Loucy (cell line): ENCODE results near the gene TOM1L2.
A peak's percentile ranks its signal among the peaks of the same experiment; 100 is the strongest.

Experiments used
- H2AFZ ChIP-seq: fragments of 200-600 bp; sonication (generic); 2 replicates; pipeline ENCODE4 v1.6.0; 2016; ENCODE audit warnings: antibody characterized with exemption, mild to moderate bottlenecking, low read length, moderate library complexity
- H3F3A ChIP-seq: fragments of 200-600 bp; 2 replicates; pipeline ENCODE4 v1.6.0; 2016; ENCODE audit warnings: antibody characterized with exemption, low read depth, mild to moderate bottlenecking
- H3K27me3 ChIP-seq: fragments of 200-600 bp; sonication (generic); 2 replicates; pipeline ENCODE4 v1.6.1; 2014; ENCODE audit warnings: low read length, mild to moderate bottlenecking; ENCODE audit not compliant: insufficient read depth, poor library complexity, severe bottlenecking
- H3K36me3 ChIP-seq: fragments of 200-600 bp; sonication (generic); 2 replicates; pipeline ENCODE4 v1.6.1; 2016; ENCODE audit warnings: low read length; ENCODE audit not compliant: insufficient read depth
- H3K4me1 ChIP-seq: fragments of 200-600 bp; sonication (generic); 2 replicates; pipeline ENCODE4 v1.5.1; 2014; ENCODE audit warnings: low read length, mild to moderate bottlenecking; ENCODE audit not compliant: insufficient read depth, poor library complexity, severe bottlenecking
- H3K4me2 ChIP-seq: fragments of 200-600 bp; sonication (generic); 2 replicates; pipeline ENCODE4 v1.6.0; 2014; ENCODE audit warnings: antibody characterized with exemption, low read length, low read depth, mild to moderate bottlenecking; ENCODE audit not compliant: poor library complexity, severe bottlenecking
- H3K4me3 ChIP-seq: fragments of 200-600 bp; sonication (generic); 2 replicates; pipeline ENCODE4 v1.5.1; 2014; ENCODE audit warnings: low read length, mild to moderate bottlenecking, mixed read lengths; ENCODE audit not compliant: poor library complexity, severe bottlenecking
- H3K79me2 ChIP-seq: fragments of 200-600 bp; sonication (generic); 2 replicates; pipeline ENCODE4 v1.6.1; 2014; ENCODE audit warnings: low read length; ENCODE audit not compliant: insufficient read depth
- H3K9ac ChIP-seq: fragments of 200-600 bp; sonication (generic); 2 replicates; pipeline ENCODE4 v1.6.0; 2014; ENCODE audit warnings: mild to moderate bottlenecking, low read depth, low read length, moderate library complexity; ENCODE audit not compliant: poor library complexity, severe bottlenecking
- H3K9me2 ChIP-seq: fragments of 200-600 bp; sonication (generic); replicated peaks from 2 replicates; pipeline ENCODE4 v1.6.1; 2016; ENCODE audit warnings: low read depth, low read length, mixed read lengths
- H3K9me3 ChIP-seq: fragments of 200-600 bp; sonication (generic); 2 replicates; pipeline ENCODE4 v1.6.1; 2014; ENCODE audit warnings: mild to moderate bottlenecking, antibody characterized with exemption, low read length, low read depth; ENCODE audit not compliant: insufficient read depth
- H4K20me1 ChIP-seq: fragments of 200-600 bp; sonication (generic); 2 replicates; pipeline ENCODE4 v1.6.0; 2014; ENCODE audit warnings: antibody characterized with exemption, low read length, mild to moderate bottlenecking; ENCODE audit not compliant: insufficient read depth, poor library complexity, severe bottlenecking
- EZH2phosphoT487 ChIP-seq: fragments of 200-600 bp; IDR thresholded peaks from 2 replicates; pipeline ENCODE4 v1.6.1; 2018; ENCODE audit warnings: antibody characterized with exemption, mild to moderate bottlenecking, moderate library complexity, borderline replicate concordance
- TF ChIP-seq, protein P1 (sequence below): fragments of 200-600 bp; sonication (generic); conservative IDR thresholded peaks from 2 replicates; pipeline ENCODE4 v1.5.1; 2014; ENCODE audit warnings: mild to moderate bottlenecking, antibody characterized with exemption, low read length

TOM1L2 gene

DNA sequence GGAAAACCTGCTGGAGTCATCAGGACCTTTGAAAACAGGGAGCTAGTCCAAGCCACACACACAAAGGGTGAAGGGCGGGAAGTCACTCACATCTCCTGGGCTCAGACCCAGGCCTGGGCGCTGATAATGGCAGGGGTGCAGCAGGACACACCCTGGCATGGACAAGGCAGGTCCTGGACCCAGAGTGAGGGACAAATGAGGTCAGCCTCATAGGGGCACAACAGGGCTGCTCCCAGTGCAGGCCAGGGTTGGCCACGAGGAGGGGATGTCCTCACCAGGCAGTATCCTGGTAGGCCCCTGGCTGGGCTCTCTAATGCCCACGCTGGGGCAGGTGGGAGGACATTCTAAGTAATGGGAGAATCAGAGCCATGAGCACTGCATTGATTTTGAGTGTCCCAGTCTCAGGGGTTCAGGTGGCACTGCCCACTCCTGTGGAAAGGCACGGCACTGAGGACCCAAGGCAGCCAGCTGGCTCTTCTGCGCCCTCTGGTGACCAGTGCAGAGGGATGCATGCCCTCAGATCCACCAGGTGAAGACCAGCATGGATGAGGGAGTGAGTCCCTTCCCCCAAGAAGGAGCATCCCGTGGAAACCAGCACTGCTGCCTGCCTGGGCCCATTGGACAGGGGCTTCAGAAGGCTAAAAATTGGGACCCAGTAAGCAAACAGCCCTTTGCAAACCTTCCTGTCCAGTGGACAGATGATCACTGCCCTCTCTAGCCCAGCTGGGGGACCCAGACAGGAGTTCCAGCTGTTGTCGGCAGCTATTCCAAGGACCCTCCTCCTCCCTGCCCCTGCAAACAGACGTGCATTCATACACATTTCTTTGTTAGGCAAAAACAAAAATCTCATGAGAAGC, 112.1 kb downstream of the TOM1L2 start:
- H3F3A ChIP-seq = no peaks in the 10 kb centered on the region
- H3K4me2 ChIP-seq = no peak overlapping the region
- H3K4me1 ChIP-seq = no peaks in the 10 kb centered on the region
- H4K20me1 ChIP-seq = no peaks in the 10 kb centered on the region
- no peaks in the 10 kb centered on the region for H3K9me2 ChIP-seq
- no peak overlapping the region for H3K4me3 ChIP-seq
- H2AFZ ChIP-seq = no peak overlapping the region
- H3K9me3 ChIP-seq = no peaks in the 10 kb centered on the region
- H3K79me2 ChIP-seq = no peaks in the 10 kb centered on the region
- H3K9ac ChIP-seq = no peak overlapping the region
- H3K27me3 ChIP-seq = no peaks in the 10 kb centered on the region
- no peaks in the 10 kb centered on the region for H3K36me3 ChIP-seq
- no peak for TF ChIP-seq EZH2phosphoT487
- TF ChIP-seq, protein P1, sequence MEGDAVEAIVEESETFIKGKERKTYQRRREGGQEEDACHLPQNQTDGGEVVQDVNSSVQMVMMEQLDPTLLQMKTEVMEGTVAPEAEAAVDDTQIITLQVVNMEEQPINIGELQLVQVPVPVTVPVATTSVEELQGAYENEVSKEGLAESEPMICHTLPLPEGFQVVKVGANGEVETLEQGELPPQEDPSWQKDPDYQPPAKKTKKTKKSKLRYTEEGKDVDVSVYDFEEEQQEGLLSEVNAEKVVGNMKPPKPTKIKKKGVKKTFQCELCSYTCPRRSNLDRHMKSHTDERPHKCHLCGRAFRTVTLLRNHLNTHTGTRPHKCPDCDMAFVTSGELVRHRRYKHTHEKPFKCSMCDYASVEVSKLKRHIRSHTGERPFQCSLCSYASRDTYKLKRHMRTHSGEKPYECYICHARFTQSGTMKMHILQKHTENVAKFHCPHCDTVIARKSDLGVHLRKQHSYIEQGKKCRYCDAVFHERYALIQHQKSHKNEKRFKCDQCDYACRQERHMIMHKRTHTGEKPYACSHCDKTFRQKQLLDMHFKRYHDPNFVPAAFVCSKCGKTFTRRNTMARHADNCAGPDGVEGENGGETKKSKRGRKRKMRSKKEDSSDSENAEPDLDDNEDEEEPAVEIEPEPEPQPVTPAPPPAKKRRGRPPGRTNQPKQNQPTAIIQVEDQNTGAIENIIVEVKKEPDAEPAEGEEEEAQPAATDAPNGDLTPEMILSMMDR = peak; percentile 97

DNA sequence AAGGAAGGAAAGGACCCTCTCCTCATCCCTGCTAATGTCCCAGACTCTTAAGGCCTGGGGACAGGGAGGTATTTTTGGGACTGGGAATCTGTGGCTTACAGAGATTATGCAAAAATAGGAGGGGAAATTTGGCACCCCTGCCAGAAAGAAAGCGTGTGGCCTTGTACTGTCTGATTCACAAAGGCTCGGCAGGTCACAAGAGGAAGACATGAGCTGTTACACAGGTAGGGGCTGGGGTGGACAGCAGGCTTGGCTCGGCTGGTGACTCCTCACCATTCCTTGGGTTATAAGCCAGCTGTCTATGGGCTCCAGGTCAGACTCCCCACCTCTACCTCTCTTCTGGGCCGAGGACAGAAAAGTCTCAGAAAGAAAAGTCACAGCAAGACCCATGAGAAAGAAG, 114.7 kb downstream of the TOM1L2 start:
- no peak overlapping the region for H2AFZ ChIP-seq
- H3K4me2 ChIP-seq = no peak overlapping the region
- no peak overlapping the region for H3K9ac ChIP-seq
- H3K36me3 ChIP-seq = no peaks in the 10 kb centered on the region
- no peaks in the 10 kb centered on the region for H3K9me2 ChIP-seq
- no peak for TF ChIP-seq EZH2phosphoT487
- TF ChIP-seq, protein P1 = no peak
- H3K4me1 ChIP-seq = no peaks in the 10 kb centered on the region
- H4K20me1 ChIP-seq = no peaks in the 10 kb centered on the region
- H3F3A ChIP-seq = no peaks in the 10 kb centered on the region
- no peaks in the 10 kb centered on the region for H3K79me2 ChIP-seq
- H3K9me3 ChIP-seq = no peaks in the 10 kb centered on the region
- H3K27me3 ChIP-seq = no peaks in the 10 kb centered on the region
- H3K4me3 ChIP-seq = no peak overlapping the region

DNA sequence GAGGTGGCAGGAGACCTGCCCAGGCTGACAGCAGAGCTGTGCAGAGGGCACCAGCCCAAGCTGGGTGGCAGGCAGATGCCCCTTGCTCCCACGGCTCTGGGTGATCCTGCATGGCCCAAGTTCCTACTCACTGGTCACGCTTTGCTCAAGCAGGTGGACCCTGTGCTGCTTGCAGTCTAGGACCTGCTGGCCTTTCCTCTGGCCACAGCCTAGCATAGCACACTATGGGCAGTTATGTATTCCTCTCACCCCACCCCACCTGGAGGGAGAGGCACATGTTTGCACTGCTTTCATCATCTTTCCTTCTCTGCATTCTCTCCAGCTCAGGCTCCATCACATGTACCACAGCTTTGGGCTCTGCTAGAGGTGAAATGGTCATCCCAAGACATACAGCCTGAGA, 115.8 kb downstream of the TOM1L2 start:
- Histone ChIP-seq H3K9me3 (no peaks in the 10 kb centered on the region), H3K9ac (no peak overlapping the region), H3F3A (no peaks in the 10 kb centered on the region), H3K79me2 (no peaks in the 10 kb centered on the region), H3K4me2 (no peak overlapping the region), H3K27me3 (no peaks in the 10 kb centered on the region), H3K4me3 (no peak overlapping the region), H3K4me1 (no peaks in the 10 kb centered on the region), H3K9me2 (no peaks in the 10 kb centered on the region), H4K20me1 (no peaks in the 10 kb centered on the region), H2AFZ (no peak overlapping the region), H3K36me3 (no peaks in the 10 kb centered on the region)
- TF ChIP-seq EZH2phosphoT487 = no peak
- TF ChIP-seq, protein P1 = no peak
